Stomach (tissue), 4 donors: ENCODE measurements around the gene LAMP5.

Source experiments
- POLR2A ChIP-seq, 4 donors: fragments of 450-650 bp; IDR thresholded peaks; one replicate each; pipeline ENCODE4 v1.6.1; 2016; ENCODE audit warnings: antibody characterized with exemption in 4 of 4, control low read depth in 2 of 4, mild to moderate bottlenecking in 1 of 4, moderate library complexity in 1 of 4
- TF ChIP-seq, protein P1 (sequence below), 7 experiments: fragments of 450-650 bp in 4 of 7; fragments of 200-600 bp in 3 of 7; sonication (generic) in 3 of 7; IDR thresholded peaks; one replicate each; pipeline ENCODE4 v1.5.1; 2016 to 2019; ENCODE audit warnings: antibody characterized with exemption in 7 of 7, control low read depth in 2 of 7, mild to moderate bottlenecking in 1 of 7

DNA sequence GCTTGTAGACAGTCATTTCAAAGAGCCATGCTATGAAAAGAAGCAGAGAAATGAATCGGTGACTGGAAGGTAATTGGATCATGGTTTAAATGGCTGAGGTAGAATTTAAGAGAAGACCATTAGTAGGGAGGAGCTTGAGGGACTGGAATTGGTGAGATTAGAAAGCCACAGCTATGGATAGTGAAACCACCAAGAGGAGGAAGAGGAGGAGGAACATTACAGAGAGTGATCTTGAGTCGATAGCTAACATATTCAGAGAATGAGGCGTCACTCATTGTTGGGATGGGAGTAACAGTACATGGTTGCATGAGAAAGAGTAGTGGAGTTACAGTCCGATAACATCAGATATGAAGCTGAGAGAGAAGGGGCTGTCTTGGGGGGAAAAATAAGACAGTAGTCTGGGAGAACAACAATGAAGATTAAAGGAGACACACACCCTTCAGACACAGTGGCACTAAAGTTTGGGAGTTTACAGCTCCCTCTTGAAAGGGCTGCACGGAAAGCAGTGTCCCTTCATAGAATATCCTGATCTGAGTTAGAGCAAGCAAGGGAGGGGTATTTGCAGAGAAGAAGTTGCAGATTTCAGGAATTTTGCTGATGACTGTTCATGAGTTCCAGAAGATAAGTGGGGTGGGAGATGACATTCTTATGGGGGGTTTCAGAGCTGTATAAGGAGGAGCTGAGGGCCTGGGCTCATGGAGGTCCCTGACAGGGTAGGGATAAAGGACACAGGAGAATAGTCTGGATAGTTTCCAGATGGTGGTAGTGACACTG is 15.1 kb upstream of the LAMP5 start:
- no peak for TF ChIP-seq POLR2A (IDR thresholded peaks at IDR 0.05)
- TF ChIP-seq, protein P1, sequence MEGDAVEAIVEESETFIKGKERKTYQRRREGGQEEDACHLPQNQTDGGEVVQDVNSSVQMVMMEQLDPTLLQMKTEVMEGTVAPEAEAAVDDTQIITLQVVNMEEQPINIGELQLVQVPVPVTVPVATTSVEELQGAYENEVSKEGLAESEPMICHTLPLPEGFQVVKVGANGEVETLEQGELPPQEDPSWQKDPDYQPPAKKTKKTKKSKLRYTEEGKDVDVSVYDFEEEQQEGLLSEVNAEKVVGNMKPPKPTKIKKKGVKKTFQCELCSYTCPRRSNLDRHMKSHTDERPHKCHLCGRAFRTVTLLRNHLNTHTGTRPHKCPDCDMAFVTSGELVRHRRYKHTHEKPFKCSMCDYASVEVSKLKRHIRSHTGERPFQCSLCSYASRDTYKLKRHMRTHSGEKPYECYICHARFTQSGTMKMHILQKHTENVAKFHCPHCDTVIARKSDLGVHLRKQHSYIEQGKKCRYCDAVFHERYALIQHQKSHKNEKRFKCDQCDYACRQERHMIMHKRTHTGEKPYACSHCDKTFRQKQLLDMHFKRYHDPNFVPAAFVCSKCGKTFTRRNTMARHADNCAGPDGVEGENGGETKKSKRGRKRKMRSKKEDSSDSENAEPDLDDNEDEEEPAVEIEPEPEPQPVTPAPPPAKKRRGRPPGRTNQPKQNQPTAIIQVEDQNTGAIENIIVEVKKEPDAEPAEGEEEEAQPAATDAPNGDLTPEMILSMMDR (IDR thresholded peaks at IDR 0.05) = no peak
